SK-N-SH (cell line): ENCODE data around the gene CYP4F12. TPM values are rescaled to one million over a fixed set of nuclear protein-coding genes. Genes with fewer than 3 reads are reported as not detected.

Experiments used
- CTCF ChIA-PET: fragments of 300-600, 350-600 bp; formaldehyde crosslinking; extraction: SDS; loops from one replicate; lab custom pipeline; 2021; lab: Yijun Ruan, JAX
- POLR2A ChIA-PET: fragments of 350-600 bp; sonication (Branson Sonifier 250); formaldehyde crosslinking; extraction: SDS; loops from one replicate; lab custom pipeline; 2020; ENCODE audit warnings: antibody characterized with exemption, inconsistent platforms; lab: Yijun Ruan, JAX
- DNase-seq: peaks from one replicate; pipeline ENCODE4 v3.0.0; 2012
- H2AFZ ChIP-seq: fragments of 200-600 bp; sonication (generic); 2 replicates; pipeline ENCODE4 v1.8.1; 2016; ENCODE audit warnings: antibody characterized with exemption, mild to moderate bottlenecking, low read depth
- H3F3A ChIP-seq: fragments of 200-600 bp; sonication (generic); replicated peaks from 2 replicates; pipeline ENCODE3; 2016; ENCODE audit warnings: antibody characterized with exemption, mild to moderate bottlenecking; ENCODE audit not compliant: insufficient read depth
- H3K27ac ChIP-seq, 2 experiments: fragments of 200-500 bp in 1 of 2; fragments of 200-600 bp in 1 of 2; sonication (Bioruptor generic) in 1 of 2; sonication (generic), shearing (Covaris generic) in 1 of 2; 2 replicates each; pipeline versions ENCODE4 v1.5.1 to v1.6.1; 2014 to 2016; ENCODE audit warnings: low read depth in 2 of 2, inconsistent platforms in 1 of 2, low read length in 1 of 2, mild to moderate bottlenecking in 1 of 2, mixed read lengths in 1 of 2
- H3K27me3 ChIP-seq: fragments of 200-600 bp; sonication (generic), shearing (Covaris generic); 2 replicates; pipeline ENCODE4 v1.6.1; 2016; ENCODE audit warnings: mixed run types; ENCODE audit not compliant: insufficient read depth
- H3K36me3 ChIP-seq, 2 experiments: fragments of 200-500 bp in 1 of 2; fragments of 200-600 bp in 1 of 2; sonication (Bioruptor generic) in 1 of 2; sonication (generic) in 1 of 2; replicated peaks in 1 of 2; 2 replicates each; pipeline versions ENCODE3 to v1.5.1; 2014 to 2016; ENCODE audit warnings: low read length in 1 of 2, mild to moderate bottlenecking in 1 of 2; ENCODE audit not compliant: insufficient read depth in 2 of 2, control insufficient read depth in 1 of 2
- H3K4me1 ChIP-seq, 2 experiments: fragments of 200-500 bp in 1 of 2; fragments of 200-600 bp in 1 of 2; sonication (Bioruptor generic) in 1 of 2; sonication (generic), shearing (Covaris generic) in 1 of 2; 2 replicates each; pipeline versions ENCODE4 v1.5.1 to v1.6.1; 2014 to 2016; ENCODE audit warnings: low read depth in 1 of 2, low read length in 1 of 2, mixed run types in 1 of 2; ENCODE audit not compliant: insufficient read depth in 2 of 2, control insufficient read depth in 1 of 2
- H3K4me2 ChIP-seq: fragments of 200-600 bp; sonication (generic), shearing (Covaris generic); 2 replicates; pipeline ENCODE4 v1.6.1; 2017; ENCODE audit warnings: mixed run types
- H3K4me3 ChIP-seq, 2 experiments: fragments of 200-500 bp in 1 of 2; fragments of 200-600 bp in 1 of 2; sonication (Bioruptor generic) in 1 of 2; sonication (generic), shearing (Covaris generic) in 1 of 2; 2 replicates each; pipeline versions ENCODE4 v1.5.1 to v1.8.1; 2014 to 2016; ENCODE audit warnings: low read depth in 2 of 2, inconsistent platforms in 1 of 2, low read length in 1 of 2, mild to moderate bottlenecking in 1 of 2, mixed read lengths in 1 of 2, moderate library complexity in 1 of 2
- H3K79me2 ChIP-seq: fragments of 200-600 bp; sonication (generic); 2 replicates; pipeline ENCODE4 v1.8.1; 2017; ENCODE audit warnings: mild to moderate bottlenecking; ENCODE audit not compliant: insufficient read depth
- H3K9ac ChIP-seq: fragments of 200-600 bp; sonication (generic); 2 replicates; pipeline ENCODE4 v1.6.1; 2017; ENCODE audit warnings: mixed run types
- H3K9me2 ChIP-seq: fragments of 200-600 bp; sonication (generic); 2 replicates; pipeline ENCODE4 v1.6.1; 2017; ENCODE audit warnings: mixed run types
- H3K9me3 ChIP-seq: fragments of 200-600 bp; sonication (generic); 2 replicates; pipeline ENCODE4 v1.6.1; 2017; ENCODE audit warnings: mixed run types, mild to moderate bottlenecking, moderate library complexity
- H4K20me1 ChIP-seq: fragments of 200-600 bp; sonication (generic); 2 replicates; pipeline ENCODE4 v1.6.1; 2017; ENCODE audit warnings: mild to moderate bottlenecking, mixed run types; ENCODE audit not compliant: insufficient read depth
- EZH2phosphoT487 ChIP-seq: fragments of 200-600 bp; sonication (generic); IDR thresholded peaks from 2 replicates; pipeline ENCODE4 v1.6.1; 2017; ENCODE audit warnings: low read depth, mixed run types, mild to moderate bottlenecking, antibody characterized with exemption, moderate library complexity, borderline replicate concordance
- JUND ChIP-seq: IDR thresholded peaks from 2 replicates; pipeline ENCODE4 v1.4.0; 2012
- MXI1 ChIP-seq: IDR thresholded peaks from 2 replicates; pipeline ENCODE4 v1.6.1; 2012; ENCODE audit warnings: mild to moderate bottlenecking, low read depth, low read length, improper control_type of control experiment
- SIN3A ChIP-seq: IDR thresholded peaks from 2 replicates; pipeline ENCODE4 v1.6.1; 2012; ENCODE audit warnings: low read depth, mild to moderate bottlenecking, low read length, moderate library complexity, borderline replicate concordance
- SMC3 ChIP-seq: IDR thresholded peaks from 2 replicates; pipeline ENCODE4 v1.6.1; 2012; ENCODE audit warnings: low read depth, low read length, improper control_type of control experiment
- TEAD4 ChIP-seq: IDR thresholded peaks from 2 replicates; pipeline ENCODE4 v1.4.0; 2012; ENCODE audit warnings: mild to moderate bottlenecking, borderline replicate concordance; ENCODE audit not compliant: insufficient read depth
- WGBS: methylation state at CpG from one replicate; pipeline ENCODE4 v1.1.6; 2017; ENCODE audit warnings: low lambda C conversion rate; 5-methylcytosine and 5-hydroxymethylcytosine counted together
- polyA plus RNA-seq, 3 experiments: library from polyadenylated mRNA; depleted of rRNA; stranded (reverse); fragments of >200 nt; gene quantifications; 2 replicates each; pipeline ENCODE4 v1.2.3, GENCODE V29; 2012
- TF ChIP-seq, protein P1 (sequence below): IDR thresholded peaks from 2 replicates; pipeline ENCODE4; 2012
- TF ChIP-seq, protein P2 (sequence below): IDR thresholded peaks from 2 replicates; pipeline ENCODE4 v1.4.0; 2012; ENCODE audit warnings: low read depth

CYP4F12 gene
- polyA plus RNA-seq, 1 of the 3 experiments (the other 2 are of a cell fraction): not detected

DNA sequence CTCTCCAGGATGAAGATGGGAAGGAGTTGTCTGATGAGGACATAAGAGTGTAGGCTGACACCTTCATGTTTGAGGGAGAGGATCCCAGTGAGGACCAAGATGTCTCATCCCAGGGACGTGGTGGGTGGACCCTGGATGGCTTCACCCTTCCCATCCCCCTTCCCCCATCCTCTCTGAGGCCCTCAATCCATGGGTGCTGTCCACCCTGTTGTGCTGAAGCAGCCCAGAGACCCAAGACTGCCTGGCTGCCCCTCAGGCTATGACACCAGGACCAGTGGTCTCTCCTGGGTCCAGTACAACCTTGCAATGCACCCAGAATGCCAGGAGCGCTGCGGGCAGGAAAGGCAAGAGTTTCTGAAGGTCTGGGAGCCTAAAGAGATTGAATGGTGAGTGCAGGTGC is 3.4 kb upstream of the CYP4F12 start:
- no peaks in the 10 kb centered on the region for H4K20me1 ChIP-seq
- H2AFZ ChIP-seq: no peak overlapping the region
- no peaks in the 10 kb centered on the region for H3K4me1 ChIP-seq
- no peak overlapping the region for H3K9ac ChIP-seq
- no peaks in the 10 kb centered on the region for H3K36me3 ChIP-seq
- no peak overlapping the region for H3K4me3 ChIP-seq
- no peak for DNase-seq
- CTCF ChIA-PET: no interaction called here
- no peak overlapping the region for H3K27ac ChIP-seq
- POLR2A ChIA-PET: no interaction called here
- H3K27me3 ChIP-seq: no peaks in the 10 kb centered on the region
- H3K9me2 ChIP-seq: no peaks in the 10 kb centered on the region
- no peaks in the 10 kb centered on the region for H3K79me2 ChIP-seq
- no peaks in the 10 kb centered on the region for H3F3A ChIP-seq
- WGBS: 20% methylated on average over 2 of the region's 3 CpGs
- TF ChIP-seq EZH2phosphoT487 (no peak), SIN3A (no peak), SMC3 (no peak), MXI1 (no peak), JUND (no peak)
- TF ChIP-seq, protein P1, sequence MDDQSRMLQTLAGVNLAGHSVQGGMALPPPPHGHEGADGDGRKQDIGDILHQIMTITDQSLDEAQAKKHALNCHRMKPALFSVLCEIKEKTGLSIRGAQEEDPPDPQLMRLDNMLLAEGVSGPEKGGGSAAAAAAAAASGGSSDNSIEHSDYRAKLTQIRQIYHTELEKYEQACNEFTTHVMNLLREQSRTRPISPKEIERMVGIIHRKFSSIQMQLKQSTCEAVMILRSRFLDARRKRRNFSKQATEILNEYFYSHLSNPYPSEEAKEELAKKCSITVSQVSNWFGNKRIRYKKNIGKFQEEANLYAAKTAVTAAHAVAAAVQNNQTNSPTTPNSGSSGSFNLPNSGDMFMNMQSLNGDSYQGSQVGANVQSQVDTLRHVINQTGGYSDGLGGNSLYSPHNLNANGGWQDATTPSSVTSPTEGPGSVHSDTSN: no peak
- H3K4me2 ChIP-seq: no peak overlapping the region
- no peaks in the 10 kb centered on the region for H3K9me3 ChIP-seq

DNA sequence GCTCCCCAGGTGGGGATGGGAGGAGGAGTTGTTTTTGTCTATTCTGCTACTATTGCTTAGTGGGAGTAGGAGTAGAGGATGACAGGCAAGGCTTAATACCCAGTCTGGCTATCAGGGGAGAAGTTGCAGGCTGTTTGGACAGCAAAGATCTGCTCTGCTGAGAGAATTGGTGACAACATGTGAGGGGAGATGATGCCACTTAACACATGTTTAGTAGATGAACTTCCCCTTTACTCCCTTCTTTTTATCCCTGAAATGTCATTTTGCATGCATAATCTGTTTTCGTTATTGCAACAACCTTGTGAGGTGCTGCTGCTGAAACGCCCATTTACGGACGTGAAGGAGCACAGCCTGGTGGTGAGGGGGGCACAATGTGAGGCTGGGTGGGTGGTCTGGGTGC is 3.0 kb upstream of the CYP4F12 start:
- CTCF ChIA-PET: no interaction called here
- Histone ChIP-seq H3F3A (no peaks in the 10 kb centered on the region), H3K27me3 (no peaks in the 10 kb centered on the region), H3K9me3 (no peaks in the 10 kb centered on the region), H3K9me2 (no peaks in the 10 kb centered on the region), H3K9ac (no peak overlapping the region), H3K27ac (no peak overlapping the region), H2AFZ (no peak overlapping the region), H3K79me2 (no peaks in the 10 kb centered on the region), H3K4me2 (no peak overlapping the region), H3K36me3 (no peaks in the 10 kb centered on the region), H4K20me1 (no peaks in the 10 kb centered on the region), H3K4me1 (no peaks in the 10 kb centered on the region), H3K4me3 (no peak overlapping the region)
- TF ChIP-seq, protein P2, sequence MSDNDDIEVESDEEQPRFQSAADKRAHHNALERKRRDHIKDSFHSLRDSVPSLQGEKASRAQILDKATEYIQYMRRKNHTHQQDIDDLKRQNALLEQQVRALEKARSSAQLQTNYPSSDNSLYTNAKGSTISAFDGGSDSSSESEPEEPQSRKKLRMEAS: no peak
- DNase-seq: no peak
- 18% methylated on average over 4 of the region's 4 CpGs for WGBS
- POLR2A ChIA-PET: no interaction called here

DNA sequence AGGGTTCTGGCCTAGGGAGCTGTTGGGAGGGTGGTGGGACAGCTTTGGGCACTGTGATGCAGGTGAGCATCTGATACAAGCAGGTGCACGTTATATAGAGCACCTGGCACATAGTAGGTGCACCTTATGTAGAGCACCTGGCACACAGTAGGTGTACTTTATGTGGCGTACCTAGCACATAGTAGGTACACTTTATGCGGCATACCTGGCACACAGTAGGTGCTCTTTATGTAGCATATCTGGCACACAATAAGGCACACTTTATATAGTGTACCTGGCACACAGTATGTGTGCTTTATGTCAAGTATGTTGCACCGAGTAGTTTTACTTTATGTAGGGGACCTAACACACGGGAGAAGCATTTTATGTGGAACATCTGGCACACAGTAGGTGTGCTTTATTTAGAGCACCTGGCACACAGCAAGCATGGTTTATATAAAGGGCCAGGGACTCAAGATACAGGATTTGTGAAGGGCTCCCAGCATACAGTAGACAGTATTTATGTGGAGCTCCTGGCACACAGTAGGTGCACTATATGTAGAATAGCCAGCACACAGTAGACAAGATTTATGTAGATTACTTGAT is 1.6 kb upstream of the CYP4F12 start:
- DNase-seq: no peak
- CTCF ChIA-PET: no interaction called here
- H3K36me3 ChIP-seq: no peaks in the 10 kb centered on the region
- no peak overlapping the region for H2AFZ ChIP-seq
- no peak overlapping the region for H3K4me3 ChIP-seq
- H3K9me2 ChIP-seq: no peaks in the 10 kb centered on the region
- H4K20me1 ChIP-seq: no peaks in the 10 kb centered on the region
- no peaks in the 10 kb centered on the region for H3K9me3 ChIP-seq
- POLR2A ChIA-PET: no interaction called here
- TF ChIP-seq TEAD4 (no peak), SIN3A (no peak)
- TF ChIP-seq, all 33 proteins: peak for 0
- H3F3A ChIP-seq: no peaks in the 10 kb centered on the region
- no peak overlapping the region for H3K4me2 ChIP-seq
- no peak overlapping the region for H3K27ac ChIP-seq
- 11% methylated on average over 5 of the region's 5 CpGs for WGBS
- no peak overlapping the region for H3K9ac ChIP-seq
- H3K27me3 ChIP-seq: no peaks in the 10 kb centered on the region
- H3K79me2 ChIP-seq: no peaks in the 10 kb centered on the region
- H3K4me1 ChIP-seq: no peaks in the 10 kb centered on the region
